Skin of body (tissue), 3 donors: ENCODE measurements around the gene KLHDC9. TPM values are rescaled to one million over a fixed set of nuclear protein-coding genes. Genes with fewer than 3 reads are reported as not detected.
A peak's percentile ranks its signal among the peaks of the same experiment; 100 is the strongest.

Experiments used
- DNase-seq: peaks from one replicate; lab custom pipeline; 2025; lab: John Stamatoyannopoulos, UW
- small RNA-seq: library from RNA; depleted of rRNA; stranded (forward); fragments of <200 nt; gene quantifications from one replicate; pipeline ENCODE3, GENCODE V24; 2014; ENCODE audit warnings: low replicate concordance
- total RNA-seq: library from RNA; depleted of rRNA; stranded (reverse); fragments of >200 nt; gene quantifications from one replicate; pipeline ENCODE4 v1.2.3, GENCODE V29; 2014

Gene KLHDC9
- total RNA-seq, 1 donor from 2014 or later = not detected

- no peak for DNase-seq
Measured at GRCh38 chr1:161130266-161130665, 32.1 kb downstream of the KLHDC9 start.

DNA sequence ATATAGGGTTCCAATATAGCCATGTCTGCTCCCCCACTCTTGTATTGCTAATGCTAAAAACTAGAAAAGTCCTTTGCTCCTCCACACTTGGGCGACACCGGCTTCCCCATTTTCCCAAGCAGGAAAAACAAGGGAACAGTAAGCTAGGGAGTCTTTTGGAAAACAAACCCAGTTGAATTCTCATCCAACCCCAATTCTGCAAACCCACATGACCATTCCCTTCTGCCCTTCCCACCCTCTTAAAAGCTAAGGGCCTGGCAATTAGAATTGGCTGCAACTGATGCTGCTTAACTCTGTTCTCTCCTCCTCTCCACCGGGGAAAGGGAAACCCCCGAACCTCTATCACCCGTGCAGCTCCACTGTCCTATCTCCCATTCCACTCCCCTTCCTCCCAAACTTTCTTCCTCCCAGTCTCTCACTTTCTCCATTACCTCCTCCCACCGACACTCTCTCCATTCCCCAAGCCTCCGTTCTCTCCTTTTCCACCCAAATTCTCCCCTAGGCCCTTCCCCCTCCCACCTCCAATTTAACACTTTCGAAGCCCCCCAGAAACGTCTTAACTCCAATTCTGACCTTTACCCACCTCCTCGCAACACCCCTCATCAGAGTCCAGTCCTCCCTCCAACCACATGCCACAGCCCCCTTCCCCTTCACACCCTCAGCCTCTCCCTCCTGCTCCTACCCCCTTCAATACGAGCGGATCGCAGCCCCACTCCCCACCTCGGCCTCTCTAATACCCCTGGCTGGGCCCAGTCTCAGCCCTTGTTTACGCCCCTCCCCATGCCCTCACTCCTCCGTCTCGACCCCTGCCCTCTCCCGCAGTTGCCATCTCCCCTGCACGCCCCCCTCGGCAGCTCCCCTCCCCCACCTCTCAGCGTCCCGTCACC, 33.6 kb downstream of the KLHDC9 start:
- DNase-seq = no peak

- DNase-seq = peak; percentile 97
Measured at GRCh38 chr1:161132410-161133219, 34.5 kb downstream of the KLHDC9 start, which contains the start of gene DEDD. Gene DEDD, minus strand, starts transcription at chr1:161132667. Its CDS starts 8,205 bp downstream, at chr1:161124462.

DNA sequence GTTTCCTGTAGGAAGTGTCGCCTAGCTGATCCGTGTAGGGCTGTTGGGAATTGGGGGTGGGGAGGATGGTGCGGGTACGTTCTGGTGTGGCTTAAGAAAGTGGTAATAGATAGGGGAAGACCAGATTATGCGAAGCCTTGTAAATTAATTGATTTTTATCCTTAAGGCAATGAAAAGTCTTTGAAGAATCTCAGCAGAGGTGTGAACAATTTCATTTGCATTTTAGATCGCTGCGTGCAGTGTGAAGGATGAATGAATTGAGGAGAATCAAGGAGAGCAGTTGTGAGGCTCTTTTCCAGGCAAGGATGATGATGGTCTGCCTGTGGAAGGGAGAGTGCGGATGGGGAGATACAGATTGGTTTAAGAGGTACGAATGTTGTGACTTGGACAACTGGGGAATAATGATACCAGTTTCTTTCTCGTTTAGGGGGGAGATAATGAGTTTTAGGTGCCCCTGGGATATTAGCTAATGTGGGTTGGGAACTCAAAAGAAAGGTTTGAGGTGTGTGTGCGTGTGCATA, 35.1 kb downstream of the KLHDC9 start:
- DNase-seq = no peak

DNA sequence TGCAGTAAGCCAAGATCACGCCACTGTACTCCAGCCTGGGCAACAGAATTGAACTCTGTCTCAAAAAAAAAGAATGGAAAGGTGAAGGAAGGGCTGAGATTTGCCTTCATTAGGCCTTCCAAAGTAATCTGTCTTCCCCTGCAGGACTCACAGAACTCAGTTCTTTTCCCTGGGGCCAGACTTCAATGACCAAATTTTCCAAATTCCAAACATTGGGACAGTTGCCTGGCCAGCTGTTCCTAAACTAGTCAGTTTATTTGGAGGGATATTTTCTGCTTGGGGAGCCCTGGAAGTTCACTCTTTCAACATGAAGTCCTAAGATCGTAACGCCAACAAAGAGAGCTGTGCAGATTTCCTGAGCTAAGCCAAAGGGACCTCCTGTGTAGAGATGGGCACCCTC, 39.7 kb downstream of the KLHDC9 start:
- no peak for DNase-seq

DNA sequence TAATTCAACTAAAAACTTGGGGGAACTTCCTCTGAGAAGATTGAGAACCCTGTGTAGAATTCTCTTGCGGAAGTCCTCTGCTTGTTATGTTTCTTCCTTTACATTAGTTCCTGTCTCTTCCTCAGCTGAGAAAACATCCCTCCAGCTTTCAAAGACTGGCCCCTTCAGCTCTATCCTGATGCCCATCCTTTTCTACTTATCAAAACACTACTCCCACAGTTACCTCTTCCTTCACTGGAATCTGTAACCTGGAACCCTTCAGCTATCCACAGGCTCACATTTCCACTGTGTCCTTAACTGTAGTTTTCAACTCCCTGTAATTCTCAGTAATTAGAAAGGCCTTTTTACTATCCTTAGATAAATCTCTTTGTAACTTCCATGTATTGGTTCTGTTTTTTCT, 40.3 kb downstream of the KLHDC9 start:
- DNase-seq = no peak

DNA sequence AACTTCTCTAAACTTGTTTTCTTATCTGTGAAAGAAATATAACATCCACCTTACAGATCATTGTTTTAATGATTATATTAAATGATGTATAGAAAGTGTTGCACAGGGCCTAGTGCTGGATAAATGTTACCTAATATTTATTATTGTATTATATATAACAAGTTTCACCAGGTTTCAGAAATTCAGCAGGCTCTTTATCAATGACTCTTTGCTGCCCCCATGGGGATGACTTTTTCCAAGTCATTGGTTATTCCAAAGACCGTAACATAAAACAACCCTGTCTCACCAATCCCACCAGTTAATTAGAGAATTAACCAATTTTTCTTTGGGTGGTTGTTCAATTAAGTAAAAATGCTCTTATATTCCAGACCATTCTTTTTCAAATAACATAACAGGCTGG, 41.6 kb downstream of the KLHDC9 start:
- peak; percentile 19 for DNase-seq

DNA sequence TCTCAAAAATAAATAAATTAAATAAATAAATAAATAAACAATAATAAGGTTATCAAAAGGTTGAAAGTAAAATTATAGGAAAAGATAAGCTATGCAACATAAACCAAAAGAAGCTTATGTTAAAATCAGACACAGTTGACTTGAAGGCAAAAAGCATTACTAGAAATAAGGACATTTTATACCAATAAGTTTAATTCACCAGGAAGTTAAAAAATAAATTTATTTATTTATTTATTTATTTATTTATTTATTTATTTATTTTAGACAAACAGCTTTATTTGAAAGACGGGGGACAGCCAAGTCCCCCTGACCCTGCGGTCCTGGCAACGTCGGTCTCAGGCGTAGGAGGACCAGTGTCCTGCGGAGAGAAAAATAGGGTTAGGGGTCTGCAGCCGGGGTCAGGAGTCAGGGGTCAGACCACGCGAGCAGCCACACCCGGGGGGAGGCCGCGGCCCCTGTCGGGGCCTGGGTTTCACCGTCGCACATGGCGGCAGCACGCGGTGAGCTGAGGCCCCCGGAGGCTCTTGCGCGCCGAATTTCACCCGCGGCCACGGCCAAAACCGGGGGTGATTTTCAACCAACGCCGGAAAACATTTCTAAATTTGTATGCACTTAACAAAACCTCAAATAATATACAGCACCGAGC, 42.7 kb downstream of the KLHDC9 start:
- no peak for DNase-seq

DNA sequence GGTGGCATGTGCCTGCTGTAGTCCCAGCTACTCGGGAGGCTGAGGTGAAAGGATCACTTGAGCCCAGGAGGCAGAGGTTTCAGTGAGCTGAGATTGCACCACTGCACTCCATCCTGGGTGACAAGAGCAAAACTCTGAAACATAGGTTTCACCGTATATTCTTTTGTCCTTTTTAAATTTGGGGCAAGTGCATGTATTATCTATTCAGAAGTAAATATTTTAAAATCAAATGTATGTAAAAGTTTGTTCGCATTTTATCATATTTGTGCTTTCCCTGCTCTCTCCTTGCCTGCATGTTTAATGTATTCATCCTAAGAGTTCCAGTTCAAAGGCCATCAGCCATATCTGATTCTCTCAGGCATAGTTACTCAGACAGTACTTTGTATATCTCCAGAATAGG, 47.7 kb downstream of the KLHDC9 start:
- no peak for DNase-seq

Small RNA genes within 50 kb of the gene (small RNA-seq; reads per million reads assigned to genes)
- gene RF01225 = not detected

Other genes with a start within 250 kb of the KLHDC9 start
- 0.49 TPM for gene CD244, start 235.5 kb upstream of the KLHDC9 start, total RNA-seq
- 0.49 TPM for gene ITLN1, start 213.2 kb upstream of the KLHDC9 start, total RNA-seq
- gene ITLN2, start 143.6 kb upstream of the KLHDC9 start, total RNA-seq = not detected
- 42.1 TPM for gene F11R, start 77.2 kb upstream of the KLHDC9 start, total RNA-seq
- gene TSTD1, start 59.4 kb upstream of the KLHDC9 start, total RNA-seq = 29.3 TPM
- 48.7 TPM for gene USF1, start 52.4 kb upstream of the KLHDC9 start, total RNA-seq
- gene ARHGAP30, start 28.5 kb upstream of the KLHDC9 start, total RNA-seq = 7.9 TPM
- gene NECTIN4, start 8.8 kb upstream of the KLHDC9 start, total RNA-seq = 49.6 TPM
- gene PFDN2, start 19.7 kb downstream of the KLHDC9 start, total RNA-seq = 25.4 TPM
- gene NIT1, start 19.7 kb downstream of the KLHDC9 start, total RNA-seq = 19.3 TPM
- 18.7 TPM for gene DEDD, start 34.3 kb downstream of the KLHDC9 start, total RNA-seq
- 74.5 TPM for gene UFC1, start 55.6 kb downstream of the KLHDC9 start, total RNA-seq
- gene USP21, start 61.1 kb downstream of the KLHDC9 start, total RNA-seq = 8.4 TPM
- 16.7 TPM for gene PPOX, start 68.1 kb downstream of the KLHDC9 start, total RNA-seq
- 15.6 TPM for gene B4GALT3, start 79.1 kb downstream of the KLHDC9 start, total RNA-seq
- gene ADAMTS4, start 100.7 kb downstream of the KLHDC9 start, total RNA-seq = 6.8 TPM
- gene NDUFS2, start 104.0 kb downstream of the KLHDC9 start, total RNA-seq = 103 TPM
- gene FCER1G, start 116.9 kb downstream of the KLHDC9 start, total RNA-seq = 12.4 TPM
- gene APOA2, start 125.3 kb downstream of the KLHDC9 start, total RNA-seq = not detected
- gene TOMM40L, start 127.7 kb downstream of the KLHDC9 start, total RNA-seq = 5.6 TPM
- gene NR1I3, start 139.8 kb downstream of the KLHDC9 start, total RNA-seq = not detected
- 1.8 TPM for gene PCP4L1, start 160.4 kb downstream of the KLHDC9 start, total RNA-seq
- 26.5 TPM for gene MPZ, start 211.6 kb downstream of the KLHDC9 start, total RNA-seq
- 28.4 TPM for gene SDHC, start 216.0 kb downstream of the KLHDC9 start, total RNA-seq